Left colon (tissue), 2 donors: ENCODE data around the gene SFI1. TPM values are rescaled to one million over a fixed set of nuclear protein-coding genes. Genes with fewer than 3 reads are reported as not detected.
"Not testable (repeated sequence)": the region's sequence is repeated elsewhere in the genome, so short reads cannot be mapped to it uniquely, and the experiment has no call there.

Experiments
- ATAC-seq: fragments of 200-7000 bp; cut with Tn5 transposase; one replicate; pipeline ENCODE4 v1.9.1; 2020; ENCODE audit warnings: mild to moderate bottlenecking, moderate library complexity
- DNase-seq, 2 donors: peaks; one replicate each; pipeline ENCODE4 v3.0.0-alpha.2; 2020
- intact Hi-C, 2 donors: fragments of 100-400 bp; cut with DNase I in 1 of 2; cut with micrococcal nuclease in 1 of 2; formaldehyde crosslinking; loops; one replicate each; pipeline versions ENCODE4 v1.11.2 to v1.14.0; 2022; cut with DNase I, micrococcal nuclease
- total RNA-seq, 2 donors: library from RNA; stranded (reverse); fragmentation: NEBNext Ultra II Directional; extraction: Animal tissue kit (Norgen Biotek cat#: 25700); gene quantifications; one replicate each; pipeline ENCODE4 v1.2.1, GENCODE V29; 2021
- donor health status: DM: no; HTN: no; CAD: no.
- donor health status: DM: yes; HTN: yes; CAD: no.

Gene SFI1
- total RNA-seq, 2 donors from 2014 or later = 39.9 to 40.3 TPM

DNA sequence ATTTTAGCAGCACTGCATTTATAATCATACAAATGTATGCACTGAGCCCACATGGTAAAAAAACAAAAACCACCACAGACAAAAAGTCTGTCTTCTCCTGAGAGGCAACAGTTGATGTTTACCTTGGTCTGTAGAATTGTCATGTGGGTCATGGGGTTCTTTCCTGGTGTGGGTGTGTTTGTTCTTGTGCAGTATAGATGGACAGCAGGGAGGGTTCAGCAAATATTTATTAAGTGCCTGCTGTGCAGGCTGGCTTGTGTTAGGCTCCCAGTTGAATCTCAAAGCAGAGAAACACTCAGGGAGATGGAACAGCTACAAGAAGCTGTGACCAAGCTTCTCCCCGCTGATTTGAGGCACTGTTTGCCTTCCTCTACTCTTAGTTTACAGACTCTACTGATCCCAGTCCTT, 83.5 kb downstream of the SFI1 start:
- intact Hi-C loops = no loop called here
- no peak for DNase-seq
- ATAC-seq = peak; percentile 90

DNA sequence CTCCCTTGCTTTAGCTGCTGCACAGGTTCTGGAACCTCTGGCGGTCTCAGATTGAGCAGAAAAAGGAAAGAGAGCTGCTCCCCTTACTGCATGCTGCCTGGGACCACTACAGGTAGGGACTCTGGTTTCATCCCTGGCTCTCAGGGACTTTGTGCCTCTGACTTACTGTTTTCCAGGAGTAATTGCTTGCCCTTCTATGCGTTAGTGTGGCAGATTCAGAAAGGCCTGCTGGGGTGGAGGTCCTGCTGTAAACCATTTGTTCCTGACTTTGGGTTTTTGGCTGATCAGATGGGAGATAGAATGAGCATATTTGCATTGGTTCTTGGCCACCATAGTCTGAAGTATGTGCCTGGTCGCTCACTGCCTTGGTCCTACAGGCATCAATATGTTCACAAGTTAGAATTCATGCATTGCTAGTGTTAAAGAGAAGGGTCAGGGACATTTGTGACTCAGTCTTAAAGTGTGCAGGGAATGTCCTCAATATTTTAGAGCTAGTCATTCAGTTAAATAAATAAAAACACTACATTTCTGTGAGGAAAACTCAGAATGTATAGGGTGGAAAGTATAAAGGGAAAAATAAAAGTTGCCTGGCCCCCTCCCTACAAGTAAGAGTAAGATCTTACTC, 87.6 kb downstream of the SFI1 start:
- DNase-seq = no peak
- intact Hi-C loops = no loop called here
- no peak for ATAC-seq

DNA sequence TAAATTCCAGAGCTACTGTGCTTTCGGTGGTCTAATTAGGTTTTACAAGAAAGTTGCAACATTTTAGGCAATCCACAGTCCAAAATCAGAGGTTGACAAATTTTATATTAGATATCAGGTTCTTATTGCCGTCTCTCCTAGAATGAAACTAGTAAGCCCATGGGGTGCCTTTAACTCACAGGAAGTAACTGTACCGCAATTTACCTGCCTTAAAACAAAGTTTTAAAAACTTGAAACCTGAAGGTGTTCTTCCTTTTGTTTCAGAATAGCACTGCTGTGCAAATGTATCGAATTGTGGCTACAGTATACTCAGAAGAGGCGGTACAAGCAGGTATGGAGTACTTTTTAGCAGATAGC, 88.4 kb downstream of the SFI1 start:
- DNase-seq (no peak), ATAC-seq (no peak)
- intact Hi-C loops = no loop called here

DNA sequence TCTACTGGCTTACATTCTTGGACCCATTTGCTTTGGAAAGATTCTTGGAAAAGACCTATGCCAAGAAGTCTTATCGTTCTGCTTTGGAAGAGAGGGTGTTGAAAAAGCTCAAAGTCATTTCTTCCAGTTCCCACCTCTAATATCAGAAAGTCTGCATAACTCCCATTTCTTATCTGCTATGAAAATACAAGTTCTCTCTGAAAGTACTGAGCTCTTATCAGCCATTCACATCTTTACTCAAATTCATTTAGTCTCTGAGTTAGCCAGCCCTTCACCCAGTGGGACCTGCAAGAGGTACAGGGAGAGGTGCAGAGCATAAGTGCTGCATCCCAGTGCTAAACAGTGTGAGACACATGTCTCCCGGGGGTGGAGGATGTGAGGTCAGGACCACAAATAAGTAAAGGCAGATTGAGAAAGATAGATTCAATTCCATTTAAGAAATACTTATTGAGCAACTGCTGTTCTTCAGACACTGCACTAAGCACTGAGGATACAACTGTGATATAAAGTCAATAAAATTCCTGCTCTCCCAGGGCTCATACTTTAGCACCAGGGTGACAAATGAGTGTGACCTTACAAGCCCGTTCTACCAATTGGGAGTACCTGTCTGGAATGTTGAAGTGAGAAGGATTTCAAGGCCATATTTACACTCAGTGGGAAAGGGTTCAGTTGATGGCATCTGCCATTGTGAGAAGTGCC, 89.0 kb downstream of the SFI1 start:
- ATAC-seq (no peak), DNase-seq (no peak)
- intact Hi-C loops = no loop called here

DNA sequence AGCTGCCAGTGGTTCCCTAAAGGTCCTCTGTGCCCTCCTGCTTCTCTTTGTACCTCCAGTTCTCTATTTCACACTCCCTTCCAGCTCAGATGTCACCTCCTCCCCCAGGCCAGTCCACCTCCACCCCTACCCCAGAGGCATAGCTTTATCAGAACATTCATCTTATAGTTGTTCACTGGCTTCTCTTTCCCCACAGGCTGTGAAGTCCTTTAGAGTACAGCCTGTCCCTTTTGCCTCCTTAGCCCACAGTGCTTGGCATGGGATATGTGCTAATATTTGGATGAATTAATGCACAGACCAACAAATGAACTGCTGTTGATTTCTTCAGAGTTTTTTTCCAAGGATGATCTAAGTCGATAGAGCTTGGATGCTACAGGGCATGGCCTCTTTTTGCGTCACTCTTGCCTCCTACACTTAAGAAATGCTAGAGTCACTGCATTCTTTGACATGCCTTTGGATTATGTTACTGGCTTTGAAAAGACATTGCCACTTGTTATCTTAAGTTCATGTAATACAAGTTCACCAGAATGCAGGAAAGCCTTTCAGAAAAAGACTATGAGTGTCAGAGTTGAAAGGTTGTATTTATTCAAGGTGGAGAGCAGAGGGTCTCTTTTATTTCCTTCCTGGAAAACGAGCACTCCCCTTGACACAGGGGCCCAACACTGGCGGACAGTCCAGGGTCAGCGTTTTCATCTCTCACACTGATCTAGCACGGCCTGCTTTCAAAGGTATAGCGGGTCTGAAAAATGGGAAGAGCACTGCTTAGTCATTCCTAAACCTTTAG, 90.0 kb downstream of the SFI1 start:
- ATAC-seq (no peak), DNase-seq (no peak)
- intact Hi-C loops = no loop called here

DNA sequence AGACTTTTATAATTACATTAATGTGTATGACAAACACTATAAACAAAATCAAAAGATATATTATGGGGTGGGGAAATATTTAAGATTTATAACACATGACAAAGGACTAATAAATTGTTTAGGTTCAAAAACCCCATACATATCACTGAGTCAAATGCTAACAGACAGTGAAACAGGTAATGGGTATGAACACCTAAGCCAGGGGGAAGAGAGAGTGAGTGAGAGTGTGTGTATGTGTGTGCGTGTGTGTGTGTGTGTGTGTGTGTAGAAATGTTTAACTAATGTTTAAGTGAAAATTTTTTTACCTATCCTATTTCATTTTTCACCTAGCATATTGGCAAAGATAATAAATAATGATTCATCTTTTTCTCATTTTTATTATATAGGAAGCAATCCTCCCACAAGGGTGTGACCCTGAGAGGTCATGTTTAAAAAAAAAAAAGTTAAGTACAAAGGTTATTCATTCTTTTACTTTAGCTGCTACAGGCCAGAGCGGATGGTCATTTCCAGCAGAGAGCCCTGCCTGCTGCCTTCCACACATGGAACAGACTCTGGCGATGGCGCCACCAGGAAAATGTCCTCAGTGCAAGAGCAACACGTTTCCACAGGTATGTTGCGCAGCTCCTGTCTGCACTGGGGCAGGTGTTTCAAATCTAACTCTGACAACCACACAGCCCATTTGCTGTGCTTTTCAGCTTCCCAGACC, 92.8 kb downstream of the SFI1 start:
- peak; percentile 98 for ATAC-seq
- DNase-seq = peak in 1 of 2 donors; percentile 39
- intact Hi-C loops = no loop called here

DNA sequence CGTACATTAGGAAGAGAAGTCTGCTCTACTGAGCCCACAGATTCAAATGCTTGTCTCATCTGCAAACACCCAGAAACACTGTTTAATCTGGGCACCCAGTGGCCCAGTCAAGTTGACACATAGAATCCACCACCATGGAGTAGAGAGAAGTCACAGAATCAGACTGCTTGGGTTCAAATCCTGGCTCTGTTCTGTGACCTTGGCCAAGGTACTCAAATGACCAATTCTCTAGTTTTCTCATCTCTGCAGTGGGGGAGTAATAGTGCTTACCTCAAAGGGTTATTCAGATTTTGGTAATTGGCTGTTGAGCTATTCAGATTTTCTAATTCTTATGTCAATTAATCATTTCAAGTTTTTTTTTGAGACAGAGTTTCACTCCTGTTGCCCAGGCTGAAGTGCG, 93.8 kb downstream of the SFI1 start:
- DNase-seq, intact Hi-C loops, ATAC-seq: not testable (repeated sequence)

DNA sequence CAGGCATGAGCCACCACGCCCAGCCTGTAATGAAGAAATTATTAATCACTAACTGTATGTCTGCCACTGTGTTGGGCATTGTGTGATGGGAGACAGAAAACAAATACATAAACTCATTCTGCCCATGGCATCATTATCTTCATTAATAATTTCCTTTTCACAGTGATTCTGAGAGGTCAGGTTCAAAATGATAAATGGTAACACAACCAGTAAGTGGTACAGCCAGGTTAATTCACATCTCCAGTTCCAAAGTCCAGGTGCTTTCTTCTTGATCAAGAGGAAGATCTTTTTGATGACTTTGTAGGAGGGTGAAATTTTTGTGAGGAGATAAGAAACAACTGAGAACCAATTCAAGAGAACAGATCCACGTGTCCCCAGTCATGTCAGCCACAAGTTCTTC, 98.9 kb downstream of the SFI1 start:
- DNase-seq = no peak
- intact Hi-C loops = no loop called here
- no peak for ATAC-seq

DNA sequence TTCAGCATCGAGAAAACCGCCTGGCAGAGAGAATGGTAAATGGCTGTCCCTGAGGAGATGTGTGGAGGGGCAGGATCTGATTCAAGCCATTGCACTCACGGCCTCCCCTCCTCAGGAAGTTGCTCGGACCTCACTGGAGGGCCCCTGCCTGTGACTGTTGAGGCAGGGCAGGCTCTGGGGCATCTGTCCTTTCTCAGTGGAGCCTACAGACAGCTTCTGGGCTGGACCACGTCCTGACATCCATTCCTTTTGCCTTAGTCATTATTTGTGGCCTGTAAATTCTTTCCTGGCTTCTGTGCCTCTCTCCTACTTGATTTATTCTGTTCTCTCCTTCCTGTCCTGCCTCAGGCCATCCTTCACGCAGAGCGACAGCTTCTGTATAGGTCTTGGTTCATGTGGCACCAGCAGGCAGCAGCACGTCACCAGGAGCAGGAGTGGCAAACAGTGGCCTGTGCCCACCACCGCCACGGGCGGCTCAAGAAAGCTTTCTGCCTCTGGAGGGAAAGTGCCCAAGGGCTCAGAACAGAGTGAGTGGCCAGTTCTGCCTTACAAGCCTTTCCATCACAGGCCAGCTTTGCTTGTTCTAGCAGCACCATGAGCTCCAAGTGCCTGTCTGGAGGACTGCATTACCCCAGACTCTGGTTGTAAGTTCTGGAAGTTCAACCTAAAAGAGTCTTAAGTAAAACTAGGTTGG, 106.1 kb downstream of the SFI1 start:
- ATAC-seq = peak; percentile 14
- intact Hi-C loops = no loop called here
- DNase-seq = peak in 1 of 2 donors; percentile 54

DNA sequence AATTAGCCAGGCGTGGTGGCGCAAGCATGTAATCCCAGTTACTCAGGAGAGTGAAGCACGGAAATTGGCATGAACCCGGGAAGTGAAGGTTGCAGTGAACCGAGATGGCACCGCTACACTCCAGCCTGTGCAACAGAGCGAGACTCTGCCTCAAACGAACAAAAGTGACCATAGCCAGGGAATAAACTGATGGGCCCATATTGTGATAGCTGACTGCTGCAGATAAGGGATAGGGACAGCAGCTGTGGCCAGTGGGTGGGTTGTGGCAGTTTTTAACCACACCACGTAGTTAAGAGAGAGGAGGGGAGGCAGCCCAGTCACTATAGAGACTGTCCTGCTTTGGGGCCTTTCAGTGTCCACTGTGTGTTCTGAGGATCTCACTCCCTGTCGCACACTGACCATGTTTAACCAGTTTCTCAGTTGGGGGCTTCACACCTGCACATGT, 106.8 kb downstream of the SFI1 start:
- DNase-seq (no peak), ATAC-seq (no peak)
- intact Hi-C loops = no loop called here

DNA sequence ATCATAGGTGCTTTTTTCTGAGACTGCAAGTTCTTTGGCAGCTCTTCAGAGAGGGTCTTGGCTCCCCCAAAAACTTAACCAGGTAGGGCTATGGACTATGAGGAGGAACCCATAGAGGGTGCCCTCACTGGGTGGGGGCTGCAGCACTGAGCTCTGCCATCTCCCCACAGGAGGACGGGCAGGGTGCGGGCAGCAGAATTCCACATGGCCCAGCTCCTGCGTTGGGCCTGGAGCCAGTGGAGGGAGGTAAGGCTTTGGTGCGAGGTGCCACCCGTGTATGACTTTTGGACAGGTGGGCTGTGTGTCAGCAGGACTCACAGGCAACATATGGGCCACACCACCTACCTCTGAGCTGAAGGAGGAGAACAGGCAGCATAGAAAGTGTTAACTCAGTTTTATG, 107.2 kb downstream of the SFI1 start:
- ATAC-seq (no peak), DNase-seq (no peak)
- intact Hi-C loops = no loop called here

DNA sequence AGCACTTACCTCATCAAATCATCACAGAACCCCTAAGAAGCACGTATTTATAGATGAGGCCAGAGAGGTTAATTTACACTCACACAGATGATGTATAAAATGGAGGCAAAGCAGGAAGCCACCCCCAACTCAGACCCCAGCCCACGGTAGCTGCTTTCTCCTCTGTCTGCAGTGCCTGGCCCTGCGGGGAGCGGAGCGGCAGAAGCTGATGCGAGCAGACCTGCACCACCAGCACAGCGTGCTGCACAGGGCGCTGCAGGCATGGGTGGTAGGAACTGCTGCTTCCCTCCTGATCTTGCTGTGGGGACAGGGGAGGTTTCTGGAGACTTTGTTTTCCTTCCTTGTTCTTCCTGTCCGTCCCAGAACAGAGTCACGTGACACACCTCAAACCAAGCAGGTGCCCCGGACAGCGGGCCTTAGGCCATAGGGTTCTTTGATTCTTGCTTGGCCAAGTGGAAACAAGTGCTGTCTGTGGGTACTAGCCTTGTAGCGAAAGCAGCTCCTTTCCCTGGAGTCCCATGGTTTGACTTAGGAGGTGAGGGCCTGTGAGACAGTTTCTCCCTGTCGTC, 107.9 kb downstream of the SFI1 start:
- intact Hi-C loops = no loop called here
- ATAC-seq = no peak
- no peak for DNase-seq

DNA sequence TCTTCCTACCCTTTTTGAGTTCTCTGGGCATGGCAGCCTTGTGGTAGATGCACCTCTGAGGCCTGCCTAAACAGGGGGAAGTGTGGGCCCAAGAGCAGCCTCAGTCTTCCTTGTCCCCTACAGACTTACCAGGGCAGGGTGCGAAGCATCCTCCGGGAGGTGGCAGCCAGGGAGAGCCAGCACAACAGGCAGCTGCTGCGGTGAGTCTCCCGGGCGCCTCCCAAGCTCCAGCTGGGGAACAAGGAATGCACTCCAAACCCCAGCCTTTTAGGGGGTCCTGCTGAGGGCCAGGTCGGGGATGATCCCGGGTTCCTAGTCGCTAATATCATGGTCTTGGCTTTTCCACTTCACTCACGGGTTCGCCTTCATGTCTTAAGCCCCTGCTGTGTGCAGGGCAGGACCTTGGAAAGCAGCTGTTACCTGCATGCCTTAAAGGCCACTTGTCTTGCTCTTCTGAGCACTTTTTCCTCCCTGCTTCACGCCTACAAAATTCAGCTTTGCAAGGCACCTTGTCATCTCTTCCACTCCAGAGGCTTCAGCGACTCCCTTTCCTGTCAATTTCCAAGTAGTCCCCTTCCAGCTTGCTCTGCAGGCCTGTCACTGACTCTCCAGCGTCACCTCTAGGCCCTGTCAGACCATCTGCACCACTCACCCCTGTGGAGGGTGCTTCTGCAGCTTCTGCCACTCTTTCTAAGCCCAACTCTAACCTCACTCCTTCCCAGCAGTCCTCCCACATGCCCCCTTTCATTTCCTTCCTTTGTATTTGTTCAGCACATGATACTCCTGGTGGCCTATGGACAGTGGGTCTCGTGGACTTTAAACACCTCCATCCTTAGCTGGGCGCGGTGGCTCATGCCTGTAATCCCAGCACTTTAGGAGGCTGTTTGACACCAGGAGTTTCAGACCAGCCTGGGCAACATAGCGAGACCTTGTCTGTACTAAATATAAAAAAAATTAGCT, 108.7 kb downstream of the SFI1 start:
- ATAC-seq (peak; percentile 37), DNase-seq (no peak)
- intact Hi-C loops = no loop called here

DNA sequence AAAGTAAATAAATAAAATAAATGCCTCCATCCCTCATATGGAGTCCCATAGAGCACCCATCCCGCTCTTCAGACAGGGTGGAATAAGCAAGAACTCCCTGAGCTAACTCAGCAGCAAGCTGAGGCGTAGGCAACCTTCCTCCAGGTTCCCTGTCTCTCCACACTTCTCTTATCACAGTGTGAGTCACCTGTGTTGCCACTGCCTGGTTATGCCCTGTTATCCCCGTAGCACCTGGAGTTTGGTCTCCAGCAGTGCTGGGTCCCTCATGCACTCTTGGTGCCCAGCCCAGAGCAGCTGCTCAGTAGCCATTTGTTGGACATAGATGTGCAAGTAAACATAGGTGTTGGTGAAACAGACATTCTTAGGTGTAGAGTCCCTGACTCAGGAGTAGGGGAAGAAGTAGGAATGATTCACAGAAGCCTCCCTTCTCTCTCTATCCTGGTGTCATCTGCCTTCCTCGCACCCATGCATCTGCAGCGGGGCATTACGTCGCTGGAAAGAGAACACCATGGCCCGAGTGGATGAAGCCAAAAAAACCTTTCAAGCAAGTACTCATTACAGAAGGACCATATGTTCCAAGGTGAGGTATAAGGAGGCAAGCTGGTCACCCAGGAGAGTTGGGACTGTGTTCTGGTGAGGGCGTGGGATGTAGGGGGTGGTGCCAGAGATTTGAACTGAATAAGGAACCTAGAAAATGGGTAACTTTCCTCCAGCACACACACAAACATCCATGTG, 109.7 kb downstream of the SFI1 start:
- ATAC-seq = peak; percentile 63
- DNase-seq = no peak
- intact Hi-C loops = no loop called here

DNA sequence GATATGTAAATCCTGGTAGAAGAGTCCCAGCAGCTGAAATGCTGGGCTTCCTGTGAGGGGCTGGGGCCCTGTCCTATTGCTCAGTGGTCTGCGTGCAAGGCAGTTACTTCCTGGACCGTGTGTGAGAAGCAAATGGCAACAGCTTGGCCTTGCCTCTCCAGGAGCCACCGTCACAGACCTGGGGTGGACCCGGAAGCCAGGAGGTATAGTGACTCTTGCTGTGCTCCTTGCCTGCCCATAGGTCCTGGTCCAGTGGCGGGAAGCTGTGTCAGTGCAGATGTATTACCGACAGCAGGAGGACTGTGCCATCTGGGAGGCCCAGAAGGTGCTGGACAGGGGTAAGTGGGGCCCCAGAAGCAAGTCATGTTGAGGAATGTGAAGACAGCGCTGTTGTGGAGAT, 111.4 kb downstream of the SFI1 start:
- intact Hi-C loops = no loop called here
- DNase-seq (no peak), ATAC-seq (no peak)

DNA sequence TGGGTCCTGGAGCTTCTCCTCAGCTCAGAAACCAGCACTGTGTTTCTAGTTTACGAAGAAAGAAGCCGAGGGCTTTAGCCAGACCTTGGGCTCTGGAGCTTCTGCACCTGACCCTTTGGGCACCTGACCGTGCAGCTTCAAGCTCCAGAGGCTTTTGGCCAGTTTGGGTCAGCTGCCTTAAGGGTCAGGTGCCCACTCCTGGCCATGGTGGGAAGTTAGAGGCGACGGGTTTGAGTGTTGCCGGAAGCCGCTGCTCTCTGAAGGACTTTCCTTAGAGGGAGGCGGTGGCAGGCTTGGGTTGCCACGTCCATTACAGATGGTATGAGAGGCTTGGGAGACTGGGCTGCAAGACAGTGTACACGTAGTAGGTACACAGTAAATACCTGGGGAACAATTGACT, 113.4 kb downstream of the SFI1 start:
- intact Hi-C loops = no loop called here
- ATAC-seq (no peak), DNase-seq (peak in 1 of 2 donors; percentile 17)

DNA sequence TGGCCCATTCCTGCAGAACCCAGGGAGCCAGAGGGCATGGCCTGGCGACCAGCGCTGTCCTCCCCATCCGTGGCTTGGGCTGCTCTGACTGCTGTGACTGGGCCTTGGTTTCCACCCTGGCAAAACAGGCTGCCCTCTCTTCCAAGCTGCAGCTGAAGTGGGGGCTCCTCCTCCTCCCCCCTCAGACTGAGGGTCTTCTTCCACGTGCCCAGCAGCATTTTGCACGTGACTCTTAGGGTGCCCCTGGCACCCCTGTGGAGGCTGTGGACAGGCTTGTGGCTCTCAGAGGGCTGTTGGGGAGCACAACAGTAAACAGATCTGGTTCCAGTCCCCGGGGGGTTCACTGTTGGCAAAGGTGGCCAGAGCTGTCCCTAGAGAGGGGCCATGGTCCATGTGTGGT, 114.3 kb downstream of the SFI1 start:
- no peak for DNase-seq
- intact Hi-C loops = no loop called here
- no peak for ATAC-seq
